Stomach (tissue), 4 donors: ENCODE results near the gene MYL5.

Experiments used
- CTCF ChIP-seq, 7 experiments: fragments of 450-650 bp in 4 of 7; fragments of 200-600 bp in 3 of 7; sonication (generic) in 3 of 7; IDR thresholded peaks; one replicate each; pipeline ENCODE4 v1.5.1; 2016 to 2019; ENCODE audit warnings: antibody characterized with exemption in 7 of 7, control low read depth in 2 of 7, mild to moderate bottlenecking in 1 of 7
- POLR2A ChIP-seq, 4 donors: fragments of 450-650 bp; IDR thresholded peaks; one replicate each; pipeline ENCODE4 v1.6.1; 2016; ENCODE audit warnings: antibody characterized with exemption in 4 of 4, control low read depth in 2 of 4, mild to moderate bottlenecking in 1 of 4, moderate library complexity in 1 of 4
- POLR2AphosphoS5 ChIP-seq, 3 donors: sonication (generic); formaldehyde crosslinking; IDR thresholded peaks; one replicate each; pipeline ENCODE4 v1.6.1; 2016; ENCODE audit warnings: antibody characterized with exemption in 3 of 3

GRCh38 chr4:679629-680028 is 5.3 kb downstream of the MYL5 start:
- TF ChIP-seq POLR2A (IDR thresholded peaks at IDR 0.05): no peak
- no peak for TF ChIP-seq CTCF (IDR thresholded peaks at IDR 0.05)
- no peak for TF ChIP-seq POLR2AphosphoS5 (IDR thresholded peaks at IDR 0.05)
